SK-N-MC (cell line): ENCODE data around the gene KIF26B.
"Not testable (repeated sequence)": the region's sequence is repeated elsewhere in the genome, so short reads cannot be mapped to it uniquely, and the experiment has no call there.

Experiments
- DNase-seq: peaks from one replicate; pipeline ENCODE4 v3.0.0-alpha.2; 2011; ENCODE audit warnings: low read depth, low spot score
- H3K27ac ChIP-seq: fragments of 200-600 bp; sonication (generic); 2 replicates; pipeline ENCODE4 v1.5.1; 2016; ENCODE audit warnings: mixed run types
- H3K36me3 ChIP-seq: fragments of 200-600 bp; sonication (generic); 2 replicates; pipeline ENCODE4 v1.6.1; 2017; ENCODE audit warnings: antibody characterized with exemption, low read length, mixed read lengths; ENCODE audit not compliant: insufficient read depth
- H3K4me3 ChIP-seq: fragments of 200-600 bp; sonication (generic); 2 replicates; pipeline ENCODE4 v1.5.1; 2016
- H3K9ac ChIP-seq: fragments of 200-600 bp; sonication (generic); 2 replicates; pipeline ENCODE4 v1.8.0; 2017; ENCODE audit warnings: mixed run types, mixed read lengths; ENCODE audit not compliant: insufficient read length
- H3K9me3 ChIP-seq: fragments of 200-600 bp; sonication (generic); 2 replicates; pipeline ENCODE4 v1.6.1; 2017; ENCODE audit warnings: low read depth, mild to moderate bottlenecking, antibody characterized with exemption, low read length, moderate library complexity, mixed read lengths
- EZH2 ChIP-seq: fragments of 200-600 bp; sonication (generic); IDR thresholded peaks from one replicate; pipeline ENCODE4 v1.6.1; 2017; ENCODE audit warnings: antibody characterized with exemption
- FOXP2 ChIP-seq: optimal IDR thresholded peaks from 2 replicates; pipeline ENCODE3; 2011; ENCODE audit warnings: mild to moderate bottlenecking, moderate library complexity; ENCODE audit not compliant: insufficient read depth; ENCODE audit errors: extremely low read length, control extremely low read depth
- POLR2AphosphoS5 ChIP-seq: IDR thresholded peaks from 2 replicates; pipeline ENCODE4 v1.6.1; 2012; ENCODE audit warnings: mild to moderate bottlenecking, low read depth, low read length, borderline replicate concordance

The KIF26B gene

GRCh38 chr1:245330951-245331350 is 176.2 kb downstream of the KIF26B start:
- DNase-seq: no peak
- no peak overlapping the region for H3K27ac ChIP-seq
- H3K9me3 ChIP-seq: no peaks in the 10 kb centered on the region
- H3K36me3 ChIP-seq: no peaks in the 10 kb centered on the region
- TF ChIP-seq POLR2AphosphoS5 (no peak), FOXP2 (no peak), EZH2 (no peak)
- H3K4me3 ChIP-seq: no peak overlapping the region
- no peak overlapping the region for H3K9ac ChIP-seq

- H3K4me3 ChIP-seq: no peak overlapping the region
- no peaks in the 10 kb centered on the region for H3K36me3 ChIP-seq
- H3K27ac ChIP-seq: no peak overlapping the region
- DNase-seq: no peak
- no peaks in the 10 kb centered on the region for H3K9me3 ChIP-seq
- TF ChIP-seq EZH2 (no peak), POLR2AphosphoS5 (no peak), FOXP2 (no peak)
- no peak overlapping the region for H3K9ac ChIP-seq
Observed at GRCh38 chr1:245332085-245332484, 177.3 kb downstream of the KIF26B start.

DNA sequence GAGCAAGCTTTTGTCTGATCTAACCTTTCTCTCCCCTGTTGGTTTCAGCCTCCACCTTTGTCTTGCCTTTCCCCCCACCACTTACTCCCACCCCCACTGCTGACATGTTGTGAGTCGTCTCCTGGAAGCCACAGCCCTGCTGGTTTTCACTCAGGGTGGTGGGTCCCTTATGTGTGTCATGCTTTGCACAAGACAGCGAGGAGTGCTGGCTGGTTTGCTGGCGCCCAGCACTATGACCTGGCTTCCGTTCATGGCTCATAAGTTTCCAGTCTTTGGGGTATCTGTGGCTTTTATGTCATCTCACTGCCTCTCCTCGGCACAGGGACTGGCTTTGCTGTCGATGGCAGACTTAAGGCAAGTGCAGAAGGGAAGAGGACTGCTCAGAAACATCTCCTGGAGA is 177.7 kb downstream of the KIF26B start:
- H3K9ac ChIP-seq: no peak overlapping the region
- TF ChIP-seq POLR2AphosphoS5 (no peak), EZH2 (no peak)
- no peak for DNase-seq
- H3K27ac ChIP-seq: no peak overlapping the region
- H3K4me3 ChIP-seq: no peak overlapping the region
- H3K36me3 ChIP-seq: no peaks in the 10 kb centered on the region
- H3K9me3 ChIP-seq: no peaks in the 10 kb centered on the region

DNA sequence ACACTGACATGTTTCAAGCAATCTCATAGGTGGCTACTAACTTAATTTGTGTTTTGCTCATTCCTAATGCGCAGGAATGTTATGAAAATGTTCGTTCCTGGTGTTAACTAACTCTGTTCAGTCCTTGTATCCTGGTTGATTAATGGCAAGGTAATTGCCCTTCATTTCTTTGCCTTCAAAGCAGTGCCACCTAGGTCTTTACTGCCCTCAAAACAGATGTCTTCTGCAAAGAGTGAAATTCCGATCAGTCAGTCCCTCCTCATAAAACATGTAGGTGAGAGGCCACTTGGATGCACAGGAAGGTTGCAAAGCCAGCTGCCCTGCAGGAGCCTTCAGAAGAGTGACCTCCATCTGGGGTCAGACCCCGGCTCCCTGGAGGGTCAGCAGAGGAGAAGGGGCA is 179.4 kb downstream of the KIF26B start:
- no peak overlapping the region for H3K27ac ChIP-seq
- no peak for DNase-seq
- TF ChIP-seq FOXP2 (no peak), EZH2 (no peak), POLR2AphosphoS5 (no peak)
- no peak overlapping the region for H3K9ac ChIP-seq
- no peaks in the 10 kb centered on the region for H3K36me3 ChIP-seq
- no peaks in the 10 kb centered on the region for H3K9me3 ChIP-seq
- no peak overlapping the region for H3K4me3 ChIP-seq

DNA sequence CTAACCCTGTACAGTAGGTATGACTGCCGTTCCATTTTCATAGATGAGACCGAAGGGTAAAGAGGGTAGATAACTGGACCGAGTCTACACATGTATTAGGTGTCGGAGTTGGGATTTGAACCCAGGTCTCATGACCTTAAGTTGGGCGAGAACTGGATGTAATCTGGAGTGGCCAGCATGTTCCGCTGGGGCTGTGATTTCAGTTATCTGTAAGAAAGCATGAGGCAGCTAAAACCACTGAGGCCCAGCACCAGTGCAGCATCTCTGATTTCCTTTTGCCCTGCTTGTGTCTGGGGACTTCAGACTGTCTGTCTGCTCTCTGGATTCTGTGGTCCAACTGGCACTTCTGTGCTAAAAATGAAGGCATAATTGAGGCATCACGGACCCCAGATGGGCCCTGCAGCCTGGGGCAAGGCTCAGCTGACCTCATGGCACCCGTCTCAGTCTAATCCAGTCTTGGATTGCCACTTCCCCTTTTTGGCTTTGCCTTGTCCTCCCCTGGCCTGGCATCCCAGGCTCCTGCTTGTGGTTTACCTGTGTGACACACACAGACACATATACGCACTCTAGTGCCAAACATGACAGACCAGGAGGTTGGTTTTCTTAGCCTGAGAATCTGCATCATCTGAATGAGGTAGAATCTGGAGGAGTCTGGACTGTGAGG is 180.2 kb downstream of the KIF26B start:
- DNase-seq: no peak
- H3K9me3 ChIP-seq: no peaks in the 10 kb centered on the region
- H3K9ac ChIP-seq: no peak overlapping the region
- no peak overlapping the region for H3K4me3 ChIP-seq
- H3K36me3 ChIP-seq: no peaks in the 10 kb centered on the region
- no peak overlapping the region for H3K27ac ChIP-seq
- no peak for TF ChIP-seq POLR2AphosphoS5
- TF ChIP-seq FOXP2: no peak
- TF ChIP-seq EZH2: no peak

DNA sequence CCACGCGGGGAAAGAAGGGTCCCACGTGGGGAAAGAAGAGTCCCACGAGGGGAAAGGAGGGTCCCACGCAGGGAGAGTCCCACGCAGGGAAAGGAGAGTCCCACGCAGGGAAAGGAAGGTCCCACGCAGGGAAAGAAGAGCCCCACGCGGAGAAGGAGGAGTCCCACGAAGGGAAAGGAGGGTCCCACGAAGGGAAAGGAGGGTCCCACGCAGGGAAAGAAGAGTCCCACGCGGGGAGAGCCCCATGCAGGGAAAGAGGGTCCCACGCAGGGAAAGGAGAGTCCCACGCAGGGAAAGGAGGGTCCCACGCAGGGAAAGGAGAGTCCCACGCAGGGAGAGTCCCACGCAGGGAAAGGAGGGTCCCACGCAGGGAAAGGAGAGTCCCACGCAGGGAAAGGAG is 180.9 kb downstream of the KIF26B start:
- not testable (repeated sequence) for H3K4me3 ChIP-seq, H3K9me3 ChIP-seq, H3K27ac ChIP-seq, DNase-seq, H3K9ac ChIP-seq, H3K36me3 ChIP-seq

GRCh38 chr1:245336149-245336983 is 181.6 kb downstream of the KIF26B start:
- Histone ChIP-seq H3K9me3 (no peaks in the 10 kb centered on the region), H3K4me3 (no peak overlapping the region), H3K9ac (no peak overlapping the region), H3K27ac (no peak overlapping the region), H3K36me3 (no peaks in the 10 kb centered on the region)
- DNase-seq: no peak
- TF ChIP-seq EZH2: no peak

DNA sequence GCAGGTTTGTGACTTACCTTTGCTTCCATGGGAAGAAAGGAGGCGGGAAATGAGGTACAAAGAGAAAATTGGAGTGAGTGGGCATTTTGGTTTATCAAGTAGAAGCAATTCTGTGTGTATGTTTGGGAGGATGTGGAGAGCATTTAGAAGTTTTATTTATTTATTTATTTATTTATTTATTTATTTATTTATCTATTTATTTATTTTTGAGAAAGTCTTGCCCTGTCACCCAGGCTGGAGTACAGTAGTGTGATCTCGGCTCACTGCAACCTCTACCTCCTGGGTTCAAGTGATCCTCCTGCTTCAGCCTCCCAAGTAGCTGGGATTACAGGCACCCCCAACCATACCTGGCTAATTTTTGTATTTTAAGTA is 182.2 kb downstream of the KIF26B start:
- not testable (repeated sequence) for H3K27ac ChIP-seq, H3K4me3 ChIP-seq, H3K9ac ChIP-seq, H3K36me3 ChIP-seq, DNase-seq, H3K9me3 ChIP-seq

DNA sequence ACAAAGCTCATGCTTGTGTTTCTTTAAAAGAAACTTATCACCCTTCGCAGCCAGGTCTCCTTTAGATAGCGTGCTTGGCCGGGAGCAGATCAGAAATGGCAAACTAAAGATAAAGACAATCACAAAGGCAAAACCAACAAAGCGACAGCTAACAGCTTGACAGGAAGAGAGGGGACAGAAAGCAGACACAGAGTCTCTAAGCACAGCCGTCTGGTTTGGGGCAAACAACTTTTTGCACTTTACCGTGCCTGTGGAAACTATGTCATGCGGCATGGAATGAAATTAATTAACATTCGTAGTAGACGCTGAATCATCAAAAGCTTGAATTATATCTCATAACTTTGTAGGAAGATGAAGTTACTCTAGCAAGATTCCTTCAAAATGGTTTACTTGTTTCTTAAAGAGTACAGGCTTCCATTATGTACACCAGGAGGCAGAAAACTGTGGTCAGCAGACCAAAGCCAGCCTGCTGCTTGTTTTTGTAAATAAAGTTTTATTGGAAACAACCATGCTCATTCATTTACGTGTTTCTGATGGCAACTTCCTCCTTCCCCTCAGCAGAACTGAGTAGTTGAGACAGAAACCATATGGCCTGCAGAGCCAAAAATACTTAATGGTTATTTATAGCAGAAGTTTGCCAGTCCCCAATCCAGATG is 183.2 kb downstream of the KIF26B start:
- Histone ChIP-seq H3K9ac (peak overlapping the region; percentile 14), H3K9me3 (no peaks in the 10 kb centered on the region), H3K4me3 (peak overlapping the region; percentile 67), H3K36me3 (no peaks in the 10 kb centered on the region), H3K27ac (peak overlapping the region; percentile 92)
- TF ChIP-seq FOXP2: peak; percentile 25
- TF ChIP-seq POLR2AphosphoS5: no peak
- DNase-seq: peak; percentile 8
